ENCODE data around the gene GOLT1A. TPM values are rescaled to one million over a fixed set of nuclear protein-coding genes. Genes with fewer than 3 reads are reported as not detected.

GOLT1A gene
- total RNA-seq, 4 donors from 2014 or later = 1.1 TPM; not detected in 3

GRCh38 chr1:204232526-204232925 lies 18.7 kb upstream of the GOLT1A start:
- no peak overlapping the region for H3K4me3 ChIP-seq
- no peaks in the 10 kb centered on the region for H3K4me1 ChIP-seq
- no peaks in the 10 kb centered on the region for H3K27me3 ChIP-seq
- peaks cover 0 to 11% (median 0%) of the 10 kb centered on the region in 3 donors for H3K9me3 ChIP-seq
- TF ChIP-seq EP300 (IDR thresholded peaks at IDR 0.05) (no peak), POLR2A (IDR thresholded peaks at IDR 0.05) (no peak), CTCF (IDR thresholded peaks at IDR 0.05) (no peak), POLR2AphosphoS5 (IDR thresholded peaks at IDR 0.05) (no peak)
- no peak for ATAC-seq
- H3K27ac ChIP-seq = no peak overlapping the region
- H3K36me3 ChIP-seq = peaks cover 0 to 23% of the 10 kb centered on the region in 2 donors

GRCh38 chr1:204230211-204230610 lies 16.4 kb upstream of the GOLT1A start:
- TF ChIP-seq POLR2A (IDR thresholded peaks at IDR 0.05) = no peak
- no peak for TF ChIP-seq EP300 (IDR thresholded peaks at IDR 0.05)
- TF ChIP-seq CTCF (IDR thresholded peaks at IDR 0.05) = no peak
- TF ChIP-seq POLR2AphosphoS5 (IDR thresholded peaks at IDR 0.05) = no peak
- H3K27ac ChIP-seq = no peak overlapping the region
- ATAC-seq = no peak
- no peaks in the 10 kb centered on the region for H3K27me3 ChIP-seq
- no peak overlapping the region for H3K4me3 ChIP-seq
- no peaks in the 10 kb centered on the region for H3K9me3 ChIP-seq
- peaks cover 0 to 23% of the 10 kb centered on the region in 2 donors for H3K36me3 ChIP-seq
- no peaks in the 10 kb centered on the region for H3K4me1 ChIP-seq
- 92 to 100% methylated on average over 1 to 5 of the region's 14 CpGs for WGBS, 2 donors (ENCODE audit: low coverage in 1 of 2)

GRCh38 chr1:204228896-204229295 lies 15.1 kb upstream of the GOLT1A start:
- 87 to 98% methylated on average over 3 to 6 of the region's 13 CpGs for WGBS, 2 donors (ENCODE audit: low coverage in 1 of 2)

GRCh38 chr1:204227996-204228785 lies 14.4 kb upstream of the GOLT1A start:
- TF ChIP-seq CTCF (IDR thresholded peaks at IDR 0.05) = no peak
- no peak for TF ChIP-seq POLR2AphosphoS5 (IDR thresholded peaks at IDR 0.05)
- no peak for TF ChIP-seq POLR2A (IDR thresholded peaks at IDR 0.05)
- no peak for TF ChIP-seq EP300 (IDR thresholded peaks at IDR 0.05)
- H3K36me3 ChIP-seq = peaks cover 0 to 23% of the 10 kb centered on the region in 2 donors
- no peak overlapping the region for H3K27ac ChIP-seq
- 62% methylated on average over 5 of the region's 20 CpGs; no CpG with 5 or more reads in 1 of the 2 donors for WGBS, 2 donors (ENCODE audit: low coverage in 1 of 2)
- no peaks in the 10 kb centered on the region for H3K4me1 ChIP-seq
- no peak for ATAC-seq
- no peak overlapping the region for H3K4me3 ChIP-seq
- H3K27me3 ChIP-seq = peaks cover 1% of the 10 kb centered on the region
- no peaks in the 10 kb centered on the region for H3K9me3 ChIP-seq

More at GRCh38 chr1:204228896-204229295, 15.1 kb upstream of the GOLT1A start:
- Histone ChIP-seq H3K4me3 (no peak overlapping the region), H3K4me1 (no peaks in the 10 kb centered on the region), H3K27me3 (no peaks in the 10 kb centered on the region), H3K36me3 (peaks cover 0 to 23% of the 10 kb centered on the region in 2 donors), H3K27ac (no peak overlapping the region), H3K9me3 (no peaks in the 10 kb centered on the region)
- TF ChIP-seq POLR2A (IDR thresholded peaks at IDR 0.05) = no peak
- no peak for TF ChIP-seq CTCF (IDR thresholded peaks at IDR 0.05)
- no peak for TF ChIP-seq POLR2AphosphoS5 (IDR thresholded peaks at IDR 0.05)
- no peak for TF ChIP-seq EP300 (IDR thresholded peaks at IDR 0.05)
- ATAC-seq = no peak

GRCh38 chr1:204227351-204227750 lies 13.6 kb upstream of the GOLT1A start:
- 88 to 100% methylated on average over 1 to 2 of the region's 2 CpGs for WGBS, 2 donors (ENCODE audit: low coverage in 1 of 2)
- Histone ChIP-seq H3K4me3 (no peak overlapping the region), H3K36me3 (peaks cover 0 to 23% of the 10 kb centered on the region in 2 donors)

More at GRCh38 chr1:204227351-204227750, 13.6 kb upstream of the GOLT1A start:
- H3K27me3 ChIP-seq = peaks cover 4% of the 10 kb centered on the region
- TF ChIP-seq CTCF (IDR thresholded peaks at IDR 0.05) = no peak
- no peak for TF ChIP-seq EP300 (IDR thresholded peaks at IDR 0.05)
- no peak for TF ChIP-seq POLR2A (IDR thresholded peaks at IDR 0.05)
- no peak for TF ChIP-seq POLR2AphosphoS5 (IDR thresholded peaks at IDR 0.05)
- H3K27ac ChIP-seq = no peak overlapping the region
- H3K9me3 ChIP-seq = no peaks in the 10 kb centered on the region
- H3K4me1 ChIP-seq = no peaks in the 10 kb centered on the region
- no peak for ATAC-seq
